Effector CD4-positive, alpha-beta T cell (primary cell): ENCODE data around the gene ZNF408.
"Not testable (repeated sequence)": the region's sequence is repeated elsewhere in the genome, so short reads cannot be mapped to it uniquely, and the experiment has no call there.

Experiments used
- DNase-seq: peaks from one replicate; pipeline ENCODE4 v3.0.0-alpha.2; 2020

Gene ZNF408

DNA sequence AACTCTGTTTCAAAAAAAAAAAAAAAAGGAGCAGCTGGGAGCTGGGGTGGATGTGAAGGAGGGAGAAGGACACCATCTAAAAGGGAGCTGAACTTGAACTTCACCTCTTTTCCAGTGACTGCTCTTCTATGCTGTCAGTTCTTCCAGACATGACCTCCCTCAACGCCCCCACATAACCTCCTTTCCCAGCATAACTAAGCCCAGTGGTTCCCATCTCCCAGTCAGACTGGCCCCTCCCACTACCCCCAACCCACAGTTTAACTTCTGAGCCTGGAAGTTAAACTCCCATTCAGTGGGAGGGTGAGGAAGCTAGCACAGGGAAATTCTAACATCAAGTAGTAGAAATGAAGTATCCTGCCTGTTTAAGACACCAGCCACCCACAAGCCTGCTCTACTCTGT is 2.2 kb upstream of the ZNF408 start:
- DNase-seq, result no peak

DNA sequence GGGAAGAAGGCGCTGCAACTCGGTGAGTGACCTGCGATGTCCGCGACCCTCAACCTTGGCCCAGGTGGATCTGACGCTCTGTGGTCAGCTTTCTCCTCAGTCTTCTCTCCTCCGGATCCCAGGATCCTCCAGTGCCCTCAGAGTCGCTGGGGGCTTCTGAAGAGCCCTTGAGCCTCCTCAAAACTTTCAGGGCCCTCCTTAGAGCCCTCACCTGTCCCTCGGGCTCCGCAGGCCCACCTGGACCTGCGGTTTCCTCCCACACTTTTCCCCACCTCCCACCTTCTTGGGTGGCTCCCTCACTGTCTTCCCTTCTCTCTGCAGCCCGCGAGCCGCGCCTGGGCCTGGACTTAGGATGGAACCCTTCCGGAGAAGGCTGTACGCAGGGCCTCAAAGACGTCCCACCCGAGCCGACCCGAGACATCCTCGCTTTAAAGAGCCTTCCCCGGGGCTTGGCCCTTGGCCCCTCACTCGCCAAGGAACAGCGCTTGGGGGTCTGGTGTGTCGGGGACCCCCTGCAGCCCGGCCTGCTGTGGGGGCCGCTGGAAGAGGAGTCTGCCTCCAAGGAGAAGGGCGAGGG is 335 bp downstream of the ZNF408 start:
- DNase-seq, result no peak

DNA sequence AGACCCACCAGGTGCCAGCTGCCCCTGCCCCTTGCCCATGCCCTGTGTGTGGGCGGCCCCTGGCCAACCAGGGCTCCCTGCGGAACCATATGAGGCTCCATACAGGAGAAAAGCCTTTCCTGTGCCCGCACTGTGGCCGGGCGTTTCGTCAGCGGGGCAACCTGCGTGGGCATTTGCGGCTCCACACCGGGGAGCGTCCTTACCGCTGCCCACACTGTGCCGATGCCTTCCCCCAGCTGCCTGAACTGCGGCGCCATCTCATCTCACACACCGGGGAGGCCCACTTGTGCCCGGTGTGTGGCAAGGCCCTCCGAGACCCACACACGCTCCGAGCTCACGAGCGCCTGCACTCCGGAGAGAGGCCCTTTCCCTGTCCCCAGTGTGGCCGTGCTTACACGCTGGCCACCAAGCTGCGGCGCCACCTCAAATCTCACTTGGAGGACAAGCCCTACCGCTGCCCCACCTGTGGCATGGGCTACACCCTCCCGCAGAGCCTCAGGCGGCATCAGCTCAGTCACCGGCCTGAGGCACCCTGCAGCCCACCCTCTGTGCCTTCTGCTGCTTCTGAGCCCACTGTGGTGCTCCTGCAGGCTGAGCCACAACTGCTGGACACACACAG is 4.3 kb downstream of the ZNF408 start:
- no peak for DNase-seq

DNA sequence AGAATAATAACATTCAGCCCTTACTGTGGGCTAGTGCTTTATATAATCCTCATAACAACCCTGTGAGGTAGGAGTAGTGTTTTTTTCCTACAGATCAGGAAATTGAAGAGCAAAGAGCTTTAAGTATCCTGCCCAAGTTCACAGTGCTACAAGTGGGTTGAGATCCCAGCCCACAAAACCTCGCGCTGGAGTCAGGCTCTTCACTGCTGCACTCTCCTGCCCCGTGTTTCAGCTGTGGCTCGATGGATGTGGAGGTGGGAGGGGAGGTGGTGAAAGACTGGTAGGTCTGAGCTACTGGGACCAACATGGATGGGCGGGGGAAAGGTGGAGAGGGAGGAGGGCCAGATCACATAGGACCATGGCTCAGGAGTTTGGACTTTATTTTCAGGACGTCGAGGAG is 6.1 kb downstream of the ZNF408 start:
- no peak for DNase-seq

DNA sequence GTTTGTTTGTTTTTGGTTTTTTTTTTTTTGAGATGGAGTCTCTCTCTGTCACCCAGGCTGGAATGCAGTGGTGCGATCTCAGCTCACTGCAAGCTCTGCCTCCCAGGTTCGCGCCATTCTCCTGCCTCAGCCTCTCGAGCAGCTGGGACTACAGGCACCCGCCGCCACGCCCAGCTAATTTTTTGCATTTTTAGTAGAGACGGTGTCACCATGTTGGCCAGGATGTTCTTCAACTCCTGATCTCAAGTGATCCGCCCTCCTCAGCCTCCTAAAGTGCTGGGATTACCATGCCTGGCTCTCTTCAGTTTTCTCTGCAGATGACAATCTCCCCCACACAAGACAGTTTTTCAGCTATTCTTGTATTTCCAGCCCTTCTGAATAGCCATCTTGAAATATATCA is 8.5 kb downstream of the ZNF408 start:
- DNase-seq, result not testable (repeated sequence)

DNA sequence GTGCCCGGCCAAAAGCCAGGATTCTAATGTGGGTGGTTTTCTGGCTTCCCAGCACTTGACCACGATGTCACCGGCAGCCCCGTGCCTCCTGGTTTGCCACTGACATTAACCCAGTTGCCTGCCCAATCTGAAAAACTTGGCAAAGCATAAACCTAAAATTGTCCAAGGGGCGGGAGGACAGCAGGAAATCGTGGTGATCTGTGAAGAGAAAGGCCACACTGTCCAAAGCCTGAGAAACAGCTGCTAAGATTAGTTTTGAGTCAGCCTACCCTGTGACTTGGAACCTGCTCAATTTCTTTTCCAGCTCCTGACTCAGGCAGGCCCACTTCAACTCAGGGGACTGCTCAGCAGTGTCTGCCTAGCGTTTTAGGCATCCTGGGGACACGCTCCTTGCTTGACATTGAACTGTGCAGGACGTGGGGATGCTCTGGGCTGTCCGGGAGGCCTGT is 10.0 kb downstream of the ZNF408 start:
- no peak for DNase-seq

DNA sequence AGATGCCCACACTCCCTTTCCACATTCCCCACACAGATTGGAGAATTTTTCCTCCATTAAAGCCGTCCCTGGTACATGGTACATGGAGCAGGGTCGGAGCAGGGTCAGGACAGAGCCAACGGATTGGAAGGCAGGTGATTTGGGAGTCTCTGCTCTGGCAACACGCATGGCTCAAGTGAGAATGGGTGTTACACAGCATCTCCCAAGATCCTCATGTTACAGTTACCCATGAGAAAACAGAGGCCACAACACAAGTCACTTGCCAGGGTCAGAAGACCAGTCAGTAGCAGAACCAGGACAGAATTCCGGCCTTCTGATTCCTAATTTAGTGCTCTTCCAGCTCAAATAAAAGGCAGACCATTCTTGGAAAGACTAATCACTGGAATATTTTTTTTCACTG is 10.5 kb downstream of the ZNF408 start:
- DNase-seq, result no peak

DNA sequence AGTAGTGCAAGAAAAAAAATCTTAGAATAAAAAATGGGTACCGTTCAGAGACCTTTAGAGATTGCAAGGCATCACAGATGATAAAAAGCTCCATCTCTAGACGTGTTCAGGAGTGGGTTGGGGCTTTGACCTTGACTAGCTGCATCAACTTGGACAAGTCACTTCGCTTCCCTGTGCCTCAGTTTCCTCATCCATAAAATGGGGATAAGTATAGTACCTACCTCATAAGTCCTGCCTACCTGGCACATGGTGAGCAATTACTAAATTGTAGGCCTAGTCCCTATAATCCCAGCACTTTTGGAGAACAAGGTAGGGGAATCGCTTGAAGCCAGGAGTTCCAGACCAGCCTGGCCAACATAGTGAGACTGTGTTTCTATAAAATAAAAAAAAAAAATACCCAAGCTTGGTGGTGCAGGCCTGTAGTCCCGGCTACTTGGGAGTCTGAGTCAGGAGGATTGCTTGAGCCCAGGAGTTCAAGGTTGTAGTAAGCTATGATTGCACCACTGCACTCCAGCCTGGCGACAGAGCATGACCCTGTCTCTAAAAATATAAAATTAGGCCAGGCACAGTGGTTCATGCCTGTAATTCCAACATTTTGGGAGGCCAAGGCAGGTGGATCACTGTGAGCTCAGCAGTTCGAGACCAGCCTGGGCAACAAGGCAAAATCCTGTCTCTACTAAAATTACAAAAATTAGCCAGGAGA is 12.2 kb downstream of the ZNF408 start:
- no peak for DNase-seq

DNA sequence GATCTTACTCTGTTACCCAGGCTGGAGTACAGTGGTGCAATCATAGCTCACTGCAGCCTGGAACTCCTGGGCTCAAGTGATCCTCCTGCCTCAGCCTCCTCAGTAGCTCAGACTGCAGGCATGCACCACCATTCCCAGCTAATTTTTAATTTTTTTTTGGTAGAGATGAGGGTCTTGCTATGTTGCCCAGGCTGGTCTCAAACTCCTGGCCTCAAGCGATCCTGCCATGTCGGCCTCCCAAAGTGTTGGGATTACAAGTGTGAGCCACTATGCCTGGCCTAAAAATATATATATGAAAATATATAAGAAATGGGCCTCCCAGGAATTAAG is 17.0 kb downstream of the ZNF408 start:
- DNase-seq, result not testable (repeated sequence)

DNA sequence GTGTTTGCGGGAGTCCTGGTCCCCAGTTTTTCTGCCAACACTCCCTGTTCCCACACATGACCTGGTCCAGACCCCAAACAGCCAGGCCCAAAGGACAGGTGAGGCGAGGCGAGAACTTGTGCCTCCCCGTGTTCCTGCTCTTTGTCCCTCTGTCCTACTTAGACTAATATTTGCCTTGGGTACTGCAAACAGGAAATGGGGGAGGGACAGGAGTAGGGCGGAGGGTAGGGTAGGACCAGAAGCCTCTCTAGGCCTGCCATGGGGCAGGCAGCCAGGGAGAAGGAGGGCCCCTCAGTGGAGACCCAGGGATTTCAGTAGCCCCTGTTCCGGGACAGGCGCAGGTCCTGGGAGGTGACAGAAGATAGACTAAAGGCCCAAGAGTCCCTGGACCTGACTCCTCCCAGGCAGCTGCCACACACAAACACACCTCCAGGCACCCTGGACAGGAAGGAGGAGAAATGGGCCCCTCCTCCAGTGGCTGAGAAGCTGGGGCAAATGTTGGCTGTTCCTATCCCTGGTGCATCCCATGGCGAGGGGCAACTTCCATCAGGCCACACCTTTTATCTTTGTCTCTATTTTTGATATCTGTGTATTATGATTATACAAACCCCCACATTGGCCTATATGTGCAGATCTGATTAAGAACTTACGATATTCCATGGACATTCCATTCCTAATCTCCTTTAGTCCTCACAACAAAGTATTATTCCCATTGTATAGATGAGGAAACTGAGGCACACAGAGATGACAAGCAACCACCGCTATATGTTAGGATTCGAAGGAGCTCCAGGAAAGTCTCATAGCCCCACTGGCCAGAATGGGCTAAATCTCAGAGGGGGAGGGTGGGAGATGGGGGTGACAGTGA is 17.6 kb downstream of the ZNF408 start:
- no peak for DNase-seq

DNA sequence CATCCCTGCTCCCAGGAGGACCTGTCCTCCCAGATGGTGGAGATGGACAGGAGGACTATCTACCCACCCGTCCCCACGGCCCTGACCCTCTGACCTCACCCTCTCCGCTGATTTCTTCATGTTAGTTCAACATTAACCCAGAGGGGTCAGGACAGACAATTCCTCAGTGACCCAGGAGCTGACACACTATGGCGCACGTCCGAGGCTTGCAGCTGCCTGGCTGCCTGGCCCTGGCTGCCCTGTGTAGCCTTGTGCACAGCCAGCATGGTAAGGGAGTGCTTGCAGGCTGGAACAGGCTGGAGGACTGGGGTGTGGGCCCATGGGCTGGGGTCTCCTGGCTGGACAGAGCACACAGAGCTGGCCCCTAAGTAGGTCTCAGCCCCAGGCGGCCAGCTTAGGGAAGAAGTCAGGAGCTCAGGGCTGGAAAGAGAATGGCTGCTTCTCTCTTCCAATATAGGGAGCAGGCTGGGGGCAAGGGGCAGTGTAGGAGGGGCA is 18.3 kb downstream of the ZNF408 start, which contains the start of gene F2:
TSS of gene F2 (plus strand) at position 166 of the 495 bp plus-strand sequence. CDS start at position 189, 23 bp downstream.
- no peak for DNase-seq

DNA sequence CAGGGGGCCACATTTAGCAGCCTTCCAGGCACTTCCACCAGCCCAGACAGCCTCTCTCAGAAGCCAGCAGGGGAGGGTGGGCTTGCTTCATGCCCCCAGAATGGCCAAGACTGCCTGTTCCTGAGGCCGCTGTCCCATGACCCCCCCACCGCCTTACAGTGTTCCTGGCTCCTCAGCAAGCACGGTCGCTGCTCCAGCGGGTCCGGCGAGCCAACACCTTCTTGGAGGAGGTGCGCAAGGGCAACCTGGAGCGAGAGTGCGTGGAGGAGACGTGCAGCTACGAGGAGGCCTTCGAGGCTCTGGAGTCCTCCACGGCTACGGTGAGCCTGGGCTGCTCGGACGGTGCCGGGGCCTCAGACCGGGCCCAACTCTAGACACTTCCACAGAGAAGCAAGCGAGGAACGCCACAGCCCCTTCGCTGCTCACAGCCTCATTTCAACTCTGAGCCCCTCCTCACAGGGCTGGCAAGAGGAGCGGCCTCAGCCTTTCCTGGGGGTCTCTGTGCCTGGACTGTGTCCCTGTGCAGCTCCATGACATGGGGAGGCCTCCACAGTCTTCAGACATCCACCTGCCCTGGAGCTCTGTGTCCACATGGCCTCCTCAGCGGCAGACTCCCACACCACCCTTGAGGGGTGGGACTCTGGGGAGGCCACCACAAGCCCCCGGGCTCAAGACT is 18.9 kb downstream of the ZNF408 start:
- DNase-seq, result no peak

DNA sequence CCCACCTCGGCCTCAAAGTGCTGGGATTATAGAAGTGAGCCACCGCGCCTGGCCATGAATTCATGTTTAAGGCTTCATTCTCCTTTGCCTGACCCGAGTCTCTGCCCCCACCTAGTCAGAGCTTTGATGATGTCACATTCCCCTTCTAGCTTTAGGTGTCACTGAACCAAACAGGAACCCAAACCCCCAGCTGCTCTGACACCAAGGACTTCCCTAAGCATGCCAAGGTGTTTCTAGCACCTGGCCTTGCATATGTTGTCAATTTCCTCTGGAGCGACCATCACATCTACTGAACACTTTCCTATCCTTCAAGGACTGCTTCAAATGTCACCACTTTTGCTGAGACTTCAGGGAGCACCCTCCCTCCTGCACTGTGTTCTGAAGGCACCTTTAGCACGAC is 20.5 kb downstream of the ZNF408 start:
- no peak for DNase-seq

DNA sequence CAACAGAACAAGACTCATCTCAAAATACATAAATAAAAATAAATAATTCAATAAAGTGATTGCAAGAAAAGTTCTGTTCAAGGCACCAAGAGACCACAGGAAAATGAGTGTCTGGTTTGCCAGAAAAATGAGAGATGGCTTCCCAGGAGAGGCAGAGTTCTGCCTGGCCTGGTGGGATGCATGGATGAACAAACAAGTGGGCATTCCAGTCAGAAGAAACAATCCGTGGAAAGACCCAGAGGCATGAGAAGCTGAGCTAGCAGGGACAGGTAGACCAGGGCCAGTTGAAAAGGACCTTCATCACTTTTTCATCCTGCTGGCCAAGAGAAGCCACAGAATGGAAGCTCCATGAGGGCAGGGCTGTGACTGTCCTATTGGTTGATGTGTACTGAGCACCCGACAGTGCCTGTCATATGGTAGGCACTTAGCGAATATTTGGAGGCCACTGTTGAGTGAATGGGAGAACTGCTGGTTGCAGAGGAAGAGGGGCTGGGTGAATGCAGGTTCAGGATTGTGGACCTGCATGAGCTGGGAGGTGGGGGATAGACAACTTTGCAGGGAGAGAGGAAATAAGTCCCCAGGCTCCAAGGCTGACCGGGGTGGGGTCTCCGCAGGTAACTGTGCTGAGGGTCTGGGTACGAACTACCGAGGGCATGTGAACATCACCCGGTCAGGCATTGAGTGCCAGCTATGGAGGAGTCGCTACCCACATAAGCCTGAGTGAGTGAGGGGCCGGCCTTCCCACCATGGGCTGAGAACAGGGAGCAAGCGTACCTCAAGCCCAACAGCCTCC is 21.9 kb downstream of the ZNF408 start:
- DNase-seq, result no peak

DNA sequence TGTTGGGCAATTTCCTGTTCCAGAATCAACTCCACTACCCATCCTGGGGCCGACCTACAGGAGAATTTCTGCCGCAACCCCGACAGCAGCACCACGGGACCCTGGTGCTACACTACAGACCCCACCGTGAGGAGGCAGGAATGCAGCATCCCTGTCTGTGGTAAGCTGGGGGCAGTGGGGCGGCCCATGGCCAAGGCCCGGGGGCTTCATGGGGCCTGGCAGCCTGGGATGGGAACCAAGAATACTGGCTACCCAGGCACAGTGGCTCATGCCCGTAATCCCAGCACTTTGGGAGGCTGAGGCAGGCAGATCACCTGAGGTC is 22.5 kb downstream of the ZNF408 start:
- DNase-seq, result no peak

DNA sequence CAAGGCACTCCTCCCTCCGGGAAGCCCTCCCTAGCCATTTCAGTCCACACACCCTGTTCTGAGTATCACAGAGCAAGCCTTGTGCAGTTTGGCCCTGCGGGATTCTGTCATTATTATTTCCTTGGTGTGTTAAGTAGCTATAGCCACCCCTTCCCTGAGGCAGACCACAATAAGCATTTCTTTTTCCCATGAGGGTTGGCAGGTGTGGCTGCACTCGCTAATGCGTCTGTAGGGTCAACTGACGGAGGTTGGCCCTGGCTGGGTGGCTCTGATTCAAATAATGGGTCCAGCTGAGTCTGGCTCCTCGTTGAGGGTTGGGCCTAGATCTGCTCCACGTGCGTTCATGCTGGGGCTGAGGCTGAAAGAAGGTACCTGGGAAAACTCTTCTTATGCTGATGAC is 23.3 kb downstream of the ZNF408 start:
- DNase-seq, result no peak

DNA sequence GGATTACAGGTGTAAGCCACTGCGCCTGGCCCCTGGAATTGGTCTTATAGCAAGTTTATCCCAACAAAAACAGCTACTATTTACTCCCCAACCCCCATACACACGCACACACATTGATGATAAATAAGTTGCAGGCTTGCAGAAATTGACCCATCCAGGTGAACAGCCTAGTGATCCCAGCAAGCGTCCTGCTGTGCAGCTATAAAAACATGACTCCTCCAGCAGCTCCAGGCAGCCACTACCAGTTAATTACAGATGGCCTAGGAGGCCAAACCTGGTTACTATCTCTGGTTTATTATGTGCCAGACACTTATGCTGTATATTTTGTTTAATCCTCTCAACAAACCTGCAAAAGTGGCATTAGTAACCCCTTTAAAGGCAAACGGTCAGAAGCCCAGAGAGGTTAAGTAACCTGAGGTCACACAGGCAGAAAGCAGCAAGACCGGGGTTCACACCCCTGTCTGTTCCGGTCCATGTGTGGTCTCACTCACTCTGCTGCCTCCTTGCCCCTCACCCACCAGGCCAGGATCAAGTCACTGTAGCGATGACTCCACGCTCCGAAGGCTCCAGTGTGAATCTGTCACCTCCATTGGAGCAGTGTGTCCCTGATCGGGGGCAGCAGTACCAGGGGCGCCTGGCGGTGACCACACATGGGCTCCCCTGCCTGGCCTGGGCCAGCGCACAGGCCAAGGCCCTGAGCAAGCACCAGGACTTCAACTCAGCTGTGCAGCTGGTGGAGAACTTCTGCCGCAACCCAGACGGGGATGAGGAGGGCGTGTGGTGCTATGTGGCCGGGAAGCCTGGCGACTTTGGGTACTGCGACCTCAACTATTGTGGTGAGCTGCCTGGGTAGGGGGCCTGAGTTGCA is 24.7 kb downstream of the ZNF408 start:
- DNase-seq, result no peak

DNA sequence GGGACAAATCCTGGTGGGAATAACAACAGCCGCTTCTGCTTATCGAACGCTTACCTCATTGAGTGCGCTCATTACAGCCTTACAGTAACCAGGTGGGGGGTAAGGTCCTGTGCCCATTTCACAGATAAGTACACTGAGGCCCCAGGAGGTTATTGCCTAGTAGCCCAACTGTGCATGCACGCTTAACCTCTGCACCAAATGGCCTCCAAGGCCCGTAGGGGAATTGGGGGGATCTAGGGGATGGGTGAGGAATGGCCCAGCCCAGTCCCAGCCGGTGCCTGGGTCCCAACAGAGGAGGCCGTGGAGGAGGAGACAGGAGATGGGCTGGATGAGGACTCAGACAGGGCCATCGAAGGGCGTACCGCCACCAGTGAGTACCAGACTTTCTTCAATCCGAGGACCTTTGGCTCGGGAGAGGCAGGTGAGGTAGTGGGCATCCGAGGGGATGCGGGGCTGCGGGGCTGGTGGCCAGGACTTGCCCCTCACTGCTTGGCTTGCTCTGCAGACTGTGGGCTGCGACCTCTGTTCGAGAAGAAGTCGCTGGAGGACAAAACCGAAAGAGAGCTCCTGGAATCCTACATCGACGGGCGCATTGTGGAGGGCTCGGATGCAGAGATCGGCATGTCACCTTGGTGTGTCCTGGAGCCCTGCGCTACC is 25.5 kb downstream of the ZNF408 start:
- no peak for DNase-seq

DNA sequence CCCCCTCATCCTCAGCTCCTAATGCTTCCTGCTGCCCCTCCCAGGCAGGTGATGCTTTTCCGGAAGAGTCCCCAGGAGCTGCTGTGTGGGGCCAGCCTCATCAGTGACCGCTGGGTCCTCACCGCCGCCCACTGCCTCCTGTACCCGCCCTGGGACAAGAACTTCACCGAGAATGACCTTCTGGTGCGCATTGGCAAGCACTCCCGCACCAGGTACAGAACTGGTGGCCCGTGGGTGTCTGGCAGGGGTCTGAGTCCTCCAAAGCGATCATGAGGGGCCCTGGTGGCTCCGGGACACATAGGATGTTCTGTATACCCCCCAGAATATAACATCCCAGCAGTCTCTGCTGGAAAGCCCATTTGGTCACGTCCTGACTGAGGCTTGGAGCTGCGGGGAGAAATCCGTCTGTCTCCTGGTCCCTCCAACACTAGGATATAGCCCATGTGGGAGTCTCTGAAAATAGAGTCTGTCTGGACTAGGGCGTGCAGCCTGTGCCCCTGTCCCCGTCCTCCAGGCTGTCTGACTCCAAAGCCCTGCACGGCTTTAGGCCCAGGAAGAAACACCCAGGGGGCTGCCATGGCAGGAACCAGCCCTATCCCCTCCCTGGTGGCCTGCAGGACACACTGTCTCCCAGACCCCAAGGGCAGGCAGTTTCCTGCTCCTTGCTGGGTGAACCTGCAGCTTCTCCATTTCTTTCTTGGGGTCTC is 27.3 kb downstream of the ZNF408 start:
- no peak for DNase-seq

DNA sequence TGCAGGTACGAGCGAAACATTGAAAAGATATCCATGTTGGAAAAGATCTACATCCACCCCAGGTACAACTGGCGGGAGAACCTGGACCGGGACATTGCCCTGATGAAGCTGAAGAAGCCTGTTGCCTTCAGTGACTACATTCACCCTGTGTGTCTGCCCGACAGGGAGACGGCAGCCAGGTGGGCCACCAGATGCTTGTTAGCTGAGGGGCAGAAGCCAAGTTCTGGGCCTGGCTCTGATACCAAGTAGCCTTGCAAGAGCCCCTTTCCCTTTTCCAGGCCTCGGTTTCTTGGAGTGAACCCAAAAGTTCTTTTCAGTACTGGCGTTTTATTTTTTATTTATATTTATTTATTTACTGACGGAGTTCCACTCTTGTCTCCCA is 27.8 kb downstream of the ZNF408 start:
- DNase-seq, result no peak
